HG02571 (cell line): ENCODE results near the gene CD48.
A peak's percentile ranks its signal among the peaks of the same experiment; 100 is the strongest.
"Not testable (repeated sequence)": the region's sequence is repeated elsewhere in the genome, so short reads cannot be mapped to it uniquely, and the experiment has no call there.

Experiments used
- ATAC-seq: cut with Tn5 transposase; IDR thresholded peaks from one replicate; pipeline ENCODE4 v1.9.1; 2021; ENCODE audit warnings: mild to moderate bottlenecking, moderate library complexity; ENCODE audit not compliant: unreplicated experiment

The CD48 gene

DNA sequence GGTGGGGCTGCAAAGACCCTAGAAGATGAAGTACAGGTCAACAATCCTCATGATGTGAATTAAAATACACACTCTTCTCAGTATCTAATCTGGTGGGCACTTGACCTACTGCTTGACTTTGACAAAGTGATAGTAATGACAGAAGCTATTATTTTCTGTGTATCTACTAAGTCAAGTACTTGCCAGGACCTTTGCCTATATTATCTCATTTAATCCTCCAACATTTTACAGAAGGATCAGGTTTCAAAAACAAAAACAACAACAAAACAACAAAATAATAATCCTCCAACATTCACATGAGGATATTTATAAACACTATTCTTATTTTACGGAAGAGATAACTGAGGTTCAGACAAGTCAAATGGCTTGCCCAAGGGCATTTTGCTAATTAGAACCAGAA lies 4.4 kb upstream of the CD48 start:
- no peak for ATAC-seq

DNA sequence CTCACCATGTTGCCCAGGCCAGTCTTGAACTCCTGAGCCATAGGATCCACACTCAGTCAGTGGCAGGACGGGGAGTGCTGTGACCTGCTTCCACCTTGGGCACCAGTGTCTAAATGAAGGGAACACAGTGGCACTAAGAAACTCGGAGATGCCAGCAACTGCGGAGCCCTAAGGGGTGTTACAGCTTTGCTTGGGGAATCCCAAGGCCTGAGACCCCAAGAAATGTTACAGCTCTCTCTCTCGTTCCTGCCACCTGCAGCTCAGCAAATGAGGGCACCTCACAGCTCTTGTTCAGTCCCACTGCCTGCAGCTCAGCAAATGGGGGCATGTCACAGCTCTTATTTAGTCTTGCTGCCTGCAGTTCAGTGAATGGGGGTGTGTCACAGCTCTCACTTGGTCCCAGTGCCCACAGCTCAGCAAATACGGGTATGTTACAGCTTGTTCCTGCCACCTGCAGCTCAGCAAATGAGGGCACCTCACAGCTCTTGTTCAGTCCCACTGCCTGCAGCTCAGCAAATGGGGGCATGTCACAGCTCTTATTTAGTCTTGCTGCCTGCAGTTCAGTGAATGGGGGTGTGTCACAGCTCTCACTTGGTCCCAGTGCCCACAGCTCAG lies 2.5 kb upstream of the CD48 start:
- ATAC-seq, result not testable (repeated sequence)

DNA sequence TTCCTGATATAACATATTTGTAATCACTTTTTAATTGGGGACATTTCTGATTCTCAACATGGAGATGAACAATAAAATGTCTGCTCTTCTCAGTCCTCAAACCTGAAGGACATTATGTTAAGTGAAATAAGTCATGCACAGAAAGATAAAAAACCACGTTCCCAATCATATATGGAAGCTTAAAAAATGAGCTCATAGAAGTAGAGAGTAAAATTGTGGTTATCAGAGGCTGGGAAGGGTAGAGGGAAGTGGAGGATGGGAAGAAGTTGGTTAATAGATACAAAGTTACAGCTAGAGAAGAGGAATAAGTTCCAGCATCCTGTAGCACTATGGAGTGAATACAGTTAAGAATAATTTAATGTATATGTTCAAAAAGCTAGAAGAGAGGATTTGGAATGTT lies 1.5 kb upstream of the CD48 start:
- ATAC-seq, result no peak

DNA sequence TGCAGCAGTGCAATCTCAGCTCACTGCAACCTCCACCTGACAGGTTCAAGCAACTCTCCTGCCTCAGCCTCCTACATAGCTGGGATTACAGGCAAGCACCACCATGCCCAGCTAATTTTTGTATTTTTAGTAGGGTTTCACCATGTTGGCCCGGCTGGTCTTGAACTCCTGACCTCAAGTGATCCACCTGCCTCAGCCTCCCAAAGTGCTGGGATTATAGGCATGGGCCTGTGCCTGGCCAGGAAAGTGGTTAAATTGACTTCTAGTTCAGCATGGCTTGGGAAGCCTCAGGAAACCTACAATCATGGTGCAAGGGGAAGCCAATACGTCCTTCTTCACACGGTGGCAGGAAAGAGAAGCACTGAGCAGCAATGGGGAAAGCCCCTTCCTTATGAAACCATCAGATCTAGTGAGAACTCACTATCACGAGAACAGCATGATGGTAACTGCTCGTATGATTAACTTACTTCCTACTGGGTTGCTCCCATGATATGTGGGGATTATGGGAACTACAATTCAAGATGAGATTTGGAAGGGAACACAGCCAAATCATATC lies 981 bp upstream of the CD48 start:
- peak; percentile 39 for ATAC-seq

DNA sequence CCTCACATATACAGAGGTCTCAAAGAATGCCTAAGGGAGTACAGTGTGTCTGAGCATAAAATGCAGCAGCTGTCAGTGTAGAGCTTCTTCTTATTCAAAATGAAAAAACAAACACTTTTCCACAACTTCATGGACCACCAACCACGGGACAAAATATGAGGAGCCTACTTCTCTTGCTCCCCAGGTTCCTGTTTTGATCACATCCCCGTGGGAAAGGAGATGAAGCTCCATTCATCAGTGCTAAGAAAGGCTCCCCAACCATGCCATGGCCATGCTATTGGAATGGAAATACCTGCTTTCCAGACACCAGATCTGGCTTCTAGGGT lies 383 bp downstream of the CD48 start:
- ATAC-seq, result no peak

DNA sequence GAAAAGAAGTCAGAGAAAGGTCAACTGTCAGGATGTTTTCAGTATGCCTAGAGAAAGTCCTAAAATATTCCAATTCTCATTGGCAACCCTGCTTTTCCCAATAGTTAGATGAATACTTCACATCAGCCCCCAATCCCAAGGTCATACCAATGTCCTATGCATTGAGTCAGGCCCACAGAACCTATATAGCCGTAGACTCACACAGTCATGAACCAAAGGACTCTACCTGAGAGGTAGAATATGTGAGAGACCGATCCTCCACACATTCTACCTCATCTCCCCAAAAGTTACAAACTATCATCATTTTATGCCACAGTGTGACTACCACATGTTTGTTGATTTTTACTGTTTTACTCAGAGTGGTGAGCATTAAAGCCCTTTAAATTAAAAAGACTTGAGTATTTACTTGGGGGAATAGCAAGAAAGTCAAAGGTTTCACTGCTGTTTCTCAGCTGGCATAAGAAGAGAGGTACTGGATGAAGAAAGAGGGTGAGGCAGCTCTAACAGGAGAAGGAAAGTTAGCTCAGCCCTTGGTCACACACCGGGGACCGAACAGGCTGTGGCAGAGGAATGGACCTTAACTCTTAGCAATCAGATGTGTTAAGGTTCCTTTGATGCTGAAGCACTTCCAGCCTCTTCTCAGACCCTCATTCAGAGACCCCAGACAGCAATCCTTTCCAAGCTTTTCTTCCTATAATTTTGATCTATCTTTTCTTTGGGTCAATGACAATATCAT lies 937 bp downstream of the CD48 start:
- ATAC-seq, result no peak

DNA sequence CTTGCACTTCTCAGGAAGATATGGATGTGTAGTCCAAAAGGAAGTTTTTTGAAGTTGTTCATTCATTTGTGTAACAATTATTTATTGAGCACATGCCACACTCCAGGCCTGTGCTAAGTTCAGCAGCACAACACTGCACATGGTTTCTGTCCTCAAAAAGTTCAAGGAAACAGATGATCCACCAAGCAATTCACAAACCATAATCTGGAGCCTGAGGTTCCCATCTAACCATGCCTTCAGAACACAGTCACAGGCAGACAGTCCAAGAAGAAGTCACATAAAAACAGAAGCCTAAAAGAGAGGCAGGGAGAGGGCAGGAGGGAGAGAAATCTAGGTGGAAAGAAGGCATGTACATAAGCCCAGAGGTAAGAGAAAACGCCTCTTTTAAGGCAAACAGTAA lies 1.9 kb downstream of the CD48 start:
- ATAC-seq, result no peak

DNA sequence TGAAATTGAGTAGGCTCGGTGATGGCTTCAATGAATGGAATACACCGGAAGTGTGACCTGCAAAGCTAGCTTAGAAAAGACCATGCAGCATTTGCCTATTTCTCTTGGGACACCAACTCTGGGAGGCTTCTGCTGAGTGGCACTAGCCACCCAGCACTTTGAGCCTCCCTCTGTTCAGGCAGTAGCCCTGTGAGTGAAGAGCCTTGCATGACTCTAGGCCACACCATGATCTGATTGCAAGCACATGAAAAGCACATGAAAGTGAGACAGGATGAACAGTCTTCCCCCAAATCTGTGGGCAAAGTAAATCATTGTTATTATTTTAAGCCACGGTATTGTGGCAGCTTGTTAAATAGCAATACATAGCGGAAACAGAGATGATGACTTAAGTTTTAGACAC lies 2.8 kb downstream of the CD48 start:
- no peak for ATAC-seq

DNA sequence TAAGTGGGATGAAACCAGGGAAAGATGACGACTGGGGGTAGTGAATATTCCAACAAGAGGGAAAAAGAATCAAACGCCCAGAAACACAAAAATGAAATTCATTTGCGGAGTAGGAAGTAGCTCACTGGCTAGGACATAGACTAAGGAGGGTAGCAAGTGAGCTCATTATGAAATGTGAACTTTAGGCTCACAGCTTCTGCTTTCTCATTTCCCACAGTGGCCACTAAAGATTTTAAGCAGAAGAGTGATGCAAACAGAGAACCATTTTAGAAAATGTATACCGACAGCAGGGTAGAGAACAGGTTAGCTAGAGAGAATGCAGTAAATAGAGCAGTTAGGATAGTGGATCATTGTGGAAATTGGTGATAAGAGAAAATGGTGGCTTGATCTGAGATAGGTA lies 3.5 kb downstream of the CD48 start:
- ATAC-seq, result no peak

DNA sequence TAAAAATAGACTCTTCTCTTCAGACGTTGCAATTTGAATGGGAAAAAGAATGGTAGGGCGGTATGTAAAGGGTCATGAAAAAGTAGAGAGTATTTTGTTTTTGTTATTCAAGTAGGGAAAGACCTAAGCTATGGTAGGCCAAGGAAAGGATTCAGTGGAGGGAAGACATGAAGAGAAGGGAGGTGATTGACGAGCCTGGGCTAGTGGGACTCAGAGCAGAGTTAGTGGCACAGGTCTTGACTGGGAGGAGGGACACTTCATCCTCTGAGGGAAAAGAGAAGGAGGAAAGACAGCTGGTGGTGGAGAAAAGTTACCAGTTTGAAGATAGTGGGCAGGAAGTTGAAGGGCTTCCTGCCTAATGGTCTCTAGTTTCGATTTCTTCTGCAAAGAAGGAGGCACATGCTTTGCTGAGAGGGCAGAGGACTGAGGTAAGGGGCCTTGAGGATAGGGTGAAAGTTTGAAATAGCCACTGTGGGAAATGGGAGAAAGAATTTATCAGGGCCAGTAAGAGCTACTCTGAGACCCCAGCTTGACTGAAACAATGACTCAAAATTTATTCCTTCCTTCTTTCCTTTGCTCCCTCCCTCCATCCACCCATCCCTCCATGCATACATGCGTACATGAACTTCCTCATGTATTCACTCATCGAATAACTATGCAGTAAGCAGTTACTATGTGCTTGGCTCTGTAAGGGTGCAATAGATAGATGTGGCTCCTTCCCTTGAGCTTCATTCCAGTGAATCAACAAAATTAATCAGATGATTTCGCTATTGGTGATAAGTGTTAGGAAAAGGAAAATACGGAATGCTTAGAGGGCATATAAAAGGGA lies 4.2 kb downstream of the CD48 start:
- no peak for ATAC-seq

DNA sequence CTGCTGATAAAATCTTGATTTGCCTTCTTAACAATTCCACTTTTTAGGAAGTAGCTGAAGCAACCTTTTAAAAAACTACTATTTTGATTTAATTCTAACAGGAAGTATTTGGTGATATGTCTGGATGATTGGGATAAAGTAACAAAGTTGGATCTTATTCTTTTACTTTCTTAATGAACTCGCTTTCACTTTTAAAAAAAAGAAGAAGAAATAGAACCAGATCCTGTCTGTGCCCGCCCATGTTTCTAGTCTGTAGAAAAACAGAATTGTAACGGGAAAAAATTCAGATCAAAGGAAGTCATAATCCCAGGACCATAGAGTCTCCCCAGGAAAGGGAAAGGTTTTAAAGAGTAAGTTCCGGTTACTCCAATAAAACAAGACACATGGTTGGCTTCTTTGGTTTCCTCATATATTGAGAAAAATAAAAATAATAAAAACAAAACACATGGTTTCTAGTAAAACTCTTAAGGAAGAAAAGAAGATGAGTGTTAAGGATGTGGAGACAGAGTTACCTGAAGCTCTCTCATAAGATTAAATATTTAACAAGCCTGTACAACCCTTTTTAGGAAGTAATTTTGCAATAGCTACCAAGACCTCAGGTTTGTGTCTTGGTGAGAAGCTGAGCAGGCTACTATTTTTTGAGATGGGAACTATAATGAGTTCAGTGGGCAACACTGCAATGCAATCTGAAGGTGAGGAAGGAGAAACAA lies 4.9 kb downstream of the CD48 start:
- ATAC-seq, result no peak

DNA sequence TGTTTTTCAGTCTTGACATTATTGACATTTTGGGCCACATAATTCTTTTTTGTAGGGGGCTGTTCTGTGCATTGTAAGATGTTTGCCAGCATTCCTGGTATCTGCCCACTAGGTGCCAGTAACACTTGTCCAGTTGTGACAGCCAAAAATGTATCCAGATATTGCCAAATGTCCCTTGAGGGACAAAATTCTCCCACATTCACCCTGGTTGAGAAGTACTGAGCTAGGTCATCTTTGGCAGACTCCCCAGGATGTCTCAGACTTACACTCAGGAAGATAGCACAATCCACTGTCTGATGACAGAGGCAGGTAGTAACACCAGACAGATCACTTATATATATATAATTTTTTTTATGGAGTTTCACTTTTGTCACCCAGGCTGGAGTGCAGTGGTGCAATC lies 5.9 kb downstream of the CD48 start:
- no peak for ATAC-seq

DNA sequence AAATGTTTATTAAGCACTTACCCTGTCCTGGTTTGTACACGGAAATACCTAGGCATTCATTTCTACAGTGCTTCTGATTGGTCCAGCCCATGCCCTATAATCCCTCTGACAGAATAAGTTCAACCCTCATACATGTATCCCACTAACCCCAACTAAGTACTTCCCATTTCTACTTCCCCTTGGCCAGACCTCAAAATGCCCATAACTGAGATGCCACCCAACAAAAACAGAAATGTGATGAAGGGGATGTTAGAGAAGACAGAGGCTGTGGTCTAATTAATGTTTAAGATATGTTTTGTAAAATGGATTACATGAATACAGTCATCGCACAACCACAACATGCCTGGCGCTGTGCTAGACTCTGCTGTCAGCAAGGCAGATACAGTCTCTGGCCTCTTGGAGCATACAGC lies 6.4 kb downstream of the CD48 start:
- not testable (repeated sequence) for ATAC-seq

DNA sequence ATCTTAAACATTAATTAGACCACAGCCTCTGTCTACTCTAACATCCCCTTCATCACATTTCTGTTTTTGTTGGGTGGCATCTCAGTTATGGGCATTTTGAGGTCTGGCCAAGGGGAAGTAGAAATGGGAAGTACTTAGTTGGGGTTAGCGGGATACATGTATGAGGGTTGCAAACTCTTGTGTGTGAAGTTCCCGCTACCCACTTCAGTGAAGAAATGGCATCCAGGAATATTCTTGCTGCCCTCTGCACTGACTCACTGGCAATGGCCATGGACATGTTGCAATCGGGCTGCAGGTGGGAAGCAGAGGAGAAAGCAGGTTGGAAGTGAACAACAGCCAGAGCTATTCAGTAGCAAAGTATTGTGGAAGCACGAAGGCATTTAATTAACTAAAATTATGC lies 7.4 kb downstream of the CD48 start:
- no peak for ATAC-seq

DNA sequence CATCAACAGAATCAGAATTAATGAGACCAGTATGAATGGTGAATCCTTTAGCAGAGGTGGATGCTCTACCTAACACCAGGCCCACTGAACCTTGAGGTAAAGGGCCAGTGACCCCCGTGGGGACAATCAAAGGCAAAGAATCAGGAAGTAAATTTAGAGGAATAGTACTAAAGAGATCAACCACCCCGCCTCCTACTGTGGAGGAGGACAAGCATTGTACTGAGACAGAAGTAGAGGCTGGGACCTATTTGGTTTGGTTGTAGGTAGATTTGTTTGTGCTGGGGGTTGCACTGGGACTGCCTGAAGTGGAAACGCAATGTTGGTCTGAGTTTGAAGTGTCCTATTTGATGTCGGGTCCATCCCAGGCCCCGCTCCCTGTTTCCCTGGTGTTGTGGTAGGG lies 9.5 kb downstream of the CD48 start:
- no peak for ATAC-seq

DNA sequence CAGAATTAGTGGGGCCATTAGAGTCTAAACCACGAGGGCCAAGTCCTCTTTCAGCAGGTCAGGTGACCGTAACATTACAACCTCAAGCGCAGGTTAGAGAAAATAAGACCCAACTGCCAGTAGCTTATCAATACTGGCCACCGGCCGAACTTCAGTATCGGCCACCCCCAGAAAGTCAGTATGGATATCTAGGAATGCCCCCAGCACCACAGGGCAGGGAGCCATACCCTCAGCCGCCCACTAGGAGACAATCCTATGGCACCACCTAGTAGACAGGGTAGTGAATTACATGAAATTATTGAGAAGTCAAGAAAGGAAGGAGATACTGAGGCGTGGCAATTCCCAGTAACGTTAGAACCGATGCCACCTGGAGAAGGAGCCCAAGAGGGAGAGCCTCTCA lies 19.2 kb downstream of the CD48 start:
- ATAC-seq, result not testable (repeated sequence)

DNA sequence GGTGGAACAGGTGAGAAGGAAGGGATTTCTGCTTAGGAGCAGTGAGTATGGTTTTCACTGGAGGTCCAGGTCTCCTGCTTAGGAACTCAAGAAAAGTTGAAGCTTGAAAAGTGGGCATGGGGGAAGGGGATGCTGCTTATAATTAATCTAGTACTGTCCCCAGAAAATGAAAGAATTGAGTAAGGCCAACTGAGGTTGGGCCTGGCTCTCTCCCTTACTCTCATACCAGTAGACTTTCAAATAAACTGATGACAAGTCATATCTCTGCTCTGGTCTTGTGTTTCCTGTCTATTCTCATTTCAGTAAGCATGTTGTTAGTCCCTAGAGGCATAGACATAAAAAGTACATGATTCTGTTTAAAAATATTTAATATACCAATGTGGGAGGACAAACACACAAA lies 26.4 kb downstream of the CD48 start:
- no peak for ATAC-seq

DNA sequence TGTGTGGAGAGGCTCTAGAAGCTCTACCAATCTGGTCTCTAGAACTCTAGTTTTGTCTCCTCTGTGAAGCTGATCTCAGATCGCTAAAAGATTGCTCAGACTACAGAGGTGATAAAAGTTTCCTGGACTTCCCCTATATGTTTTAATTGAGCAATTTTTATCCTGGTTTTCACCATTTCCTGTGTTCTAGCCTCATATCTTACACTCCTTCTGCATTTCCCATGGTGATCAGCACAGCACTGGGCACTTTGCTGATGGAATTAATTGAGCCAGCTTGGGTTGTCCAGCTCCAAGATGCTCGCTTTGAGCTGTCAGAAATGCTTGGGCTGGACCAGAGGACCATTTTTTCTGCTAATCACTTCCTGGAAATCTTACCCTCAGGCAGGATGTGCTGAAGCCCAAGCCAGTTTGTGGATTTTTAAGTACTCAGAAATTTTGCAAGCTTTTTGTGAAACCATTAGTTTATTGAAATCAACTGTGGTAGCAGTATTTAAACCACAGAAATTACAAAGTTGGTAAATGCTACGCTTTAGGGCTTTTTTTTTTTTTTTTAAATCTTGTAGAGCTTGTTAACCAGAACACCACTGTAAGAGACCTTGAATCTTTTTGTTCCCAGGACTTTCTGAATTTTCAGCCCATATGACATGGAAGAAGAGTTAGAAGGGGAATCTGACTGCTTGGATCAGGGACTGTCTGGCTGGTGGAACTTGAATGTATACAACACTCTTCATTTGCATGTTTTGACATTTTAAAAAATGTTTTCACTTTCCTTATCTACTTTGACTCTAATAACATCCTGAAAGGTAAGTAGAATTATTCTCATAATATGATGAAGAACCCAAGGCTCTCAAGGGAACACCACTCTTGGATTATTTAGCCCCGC lies 28.4 kb downstream of the CD48 start:
- no peak for ATAC-seq

DNA sequence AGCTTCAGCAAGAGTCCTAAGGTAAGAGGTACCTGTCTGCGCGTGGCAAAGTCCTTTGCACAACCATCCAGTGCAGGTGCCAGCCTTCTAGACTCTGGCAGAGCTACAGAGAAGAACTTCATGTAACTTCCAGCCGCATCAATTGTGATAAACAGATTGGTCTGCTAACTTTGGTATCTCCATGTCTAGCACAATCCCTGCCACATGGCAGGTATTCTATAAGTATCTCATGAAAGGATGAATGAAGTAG lies 29.8 kb downstream of the CD48 start:
- no peak for ATAC-seq

DNA sequence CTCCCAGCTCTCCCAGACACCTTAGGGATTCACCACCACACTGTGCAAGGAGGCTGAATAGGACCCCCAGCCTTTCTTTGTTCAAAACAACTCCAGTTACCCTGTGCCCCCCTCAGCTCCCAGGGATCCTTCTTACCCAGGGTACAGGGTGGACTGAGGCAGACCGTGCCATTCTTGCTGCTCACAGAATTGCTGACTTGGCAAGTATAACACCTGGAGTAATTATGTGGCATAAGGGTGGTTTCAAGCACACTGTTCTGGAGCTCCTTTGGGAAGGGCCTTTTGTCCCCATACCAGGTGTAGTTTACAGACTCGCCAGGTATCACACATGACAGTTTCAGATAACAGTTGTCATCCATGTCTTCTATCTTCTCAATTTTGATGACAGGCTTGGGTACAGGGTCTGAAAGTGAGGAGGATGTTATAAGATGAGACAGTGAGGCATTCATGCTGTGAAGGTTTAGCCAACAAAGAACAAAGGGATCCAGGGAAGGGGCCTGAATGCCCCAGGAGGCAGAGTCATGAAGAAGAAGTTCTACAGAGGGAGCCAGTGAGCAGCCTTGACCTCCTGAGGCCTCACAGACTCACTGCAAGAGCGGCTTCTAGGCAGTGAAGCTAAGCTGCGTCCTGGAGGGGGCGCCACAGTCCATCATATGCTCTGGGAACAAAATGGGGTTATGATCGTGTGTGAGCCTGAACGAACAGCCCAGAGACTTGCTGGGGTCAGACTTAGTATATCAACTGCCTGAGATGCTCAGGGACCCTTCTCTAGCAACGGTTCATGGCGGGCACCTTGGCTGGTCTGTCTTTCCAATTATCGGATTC lies 30.3 kb downstream of the CD48 start:
- ATAC-seq, result no peak
